Renal cortical epithelial cell (primary cell): ENCODE results near the gene DSG4. TPM values are rescaled to one million over a fixed set of nuclear protein-coding genes. Genes with fewer than 3 reads are reported as not detected.
"Not testable (repeated sequence)": the region's sequence is repeated elsewhere in the genome, so short reads cannot be mapped to it uniquely, and the experiment has no call there.

Experiments
- DNase-seq: peaks from one replicate; pipeline ENCODE4 v3.0.0-alpha.2; 2011; ENCODE audit warnings: low read depth
- total RNA-seq: library from RNA; depleted of rRNA; stranded (reverse); fragments of >200 nt; gene quantifications from 2 replicates; pipeline ENCODE4 v1.2.3, GENCODE V29; 2014

DSG4 gene
- not detected in 2 replicates for total RNA-seq

GRCh38 chr18:31376477-31376876 lies at the start of gene DSG4:
DSG4 (plus strand) TSS chr18:31376777; CDS start chr18:31376912, 135 bp downstream.
- no peak for DNase-seq

GRCh38 chr18:31329787-31330438 lies 46.7 kb upstream of the DSG4 start:
- DNase-seq, result no peak

GRCh38 chr18:31343454-31343853 lies 33.1 kb upstream of the DSG4 start:
- no peak for DNase-seq

- not testable (repeated sequence) for DNase-seq
These were observed 23.2 kb upstream of the DSG4 start for GRCh38 chr18:31353336-31353735.

- DNase-seq, result no peak
These were observed 21.6 kb upstream of the DSG4 start for GRCh38 chr18:31354990-31355389.

- no peak for DNase-seq
These were observed 20.6 kb upstream of the DSG4 start for GRCh38 chr18:31356025-31356424.

- no peak for DNase-seq
These were observed 12.4 kb upstream of the DSG4 start for GRCh38 chr18:31364190-31364589.

- no peak for DNase-seq
These were observed 7.1 kb upstream of the DSG4 start for GRCh38 chr18:31369478-31369877.

- DNase-seq, result peak; percentile 5
These were observed 4.6 kb upstream of the DSG4 start for GRCh38 chr18:31371989-31372388.

- no peak for DNase-seq
These were observed 2.9 kb upstream of the DSG4 start for GRCh38 chr18:31373641-31374040.

GRCh38 chr18:31380912-31381311 lies 4.3 kb downstream of the DSG4 start:
- no peak for DNase-seq

GRCh38 chr18:31382107-31382506 lies 5.5 kb downstream of the DSG4 start:
- no peak for DNase-seq

- DNase-seq, result peak; percentile 96
These were observed 10.2 kb downstream of the DSG4 start for GRCh38 chr18:31386741-31387140.

- DNase-seq, result no peak
These were observed 16.7 kb downstream of the DSG4 start for GRCh38 chr18:31393286-31393685.

GRCh38 chr18:31396796-31397612 lies 20.4 kb downstream of the DSG4 start:
- DNase-seq, result peak; percentile 51

GRCh38 chr18:31398191-31398590 lies 21.6 kb downstream of the DSG4 start:
- DNase-seq, result no peak

- DNase-seq, result peak; percentile 95
These were observed 22.9 kb downstream of the DSG4 start for GRCh38 chr18:31399306-31400032.

- DNase-seq, result peak; percentile 89
These were observed 24.8 kb downstream of the DSG4 start for GRCh38 chr18:31401156-31402025.

GRCh38 chr18:31402026-31402373 lies 25.4 kb downstream of the DSG4 start:
- DNase-seq, result peak; percentile 30

- no peak for DNase-seq
These were observed 26.8 kb downstream of the DSG4 start for GRCh38 chr18:31403409-31403808.

GRCh38 chr18:31407649-31408048 lies 31.1 kb downstream of the DSG4 start:
- no peak for DNase-seq

- DNase-seq, result no peak
These were observed 32.7 kb downstream of the DSG4 start for GRCh38 chr18:31409276-31409675.
